HG02943 (cell line): ENCODE results near the gene UXT.
"Not testable (repeated sequence)": the region's sequence is repeated elsewhere in the genome, so short reads cannot be mapped to it uniquely, and the experiment has no call there.

Source experiments
- ATAC-seq: cut with Tn5 transposase; IDR thresholded peaks from one replicate; pipeline ENCODE4 v1.9.1; 2021; ENCODE audit warnings: mild to moderate bottlenecking, low read depth, moderate library complexity; ENCODE audit not compliant: unreplicated experiment

UXT gene, protein sequence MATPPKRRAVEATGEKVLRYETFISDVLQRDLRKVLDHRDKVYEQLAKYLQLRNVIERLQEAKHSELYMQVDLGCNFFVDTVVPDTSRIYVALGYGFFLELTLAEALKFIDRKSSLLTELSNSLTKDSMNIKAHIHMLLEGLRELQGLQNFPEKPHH

DNA sequence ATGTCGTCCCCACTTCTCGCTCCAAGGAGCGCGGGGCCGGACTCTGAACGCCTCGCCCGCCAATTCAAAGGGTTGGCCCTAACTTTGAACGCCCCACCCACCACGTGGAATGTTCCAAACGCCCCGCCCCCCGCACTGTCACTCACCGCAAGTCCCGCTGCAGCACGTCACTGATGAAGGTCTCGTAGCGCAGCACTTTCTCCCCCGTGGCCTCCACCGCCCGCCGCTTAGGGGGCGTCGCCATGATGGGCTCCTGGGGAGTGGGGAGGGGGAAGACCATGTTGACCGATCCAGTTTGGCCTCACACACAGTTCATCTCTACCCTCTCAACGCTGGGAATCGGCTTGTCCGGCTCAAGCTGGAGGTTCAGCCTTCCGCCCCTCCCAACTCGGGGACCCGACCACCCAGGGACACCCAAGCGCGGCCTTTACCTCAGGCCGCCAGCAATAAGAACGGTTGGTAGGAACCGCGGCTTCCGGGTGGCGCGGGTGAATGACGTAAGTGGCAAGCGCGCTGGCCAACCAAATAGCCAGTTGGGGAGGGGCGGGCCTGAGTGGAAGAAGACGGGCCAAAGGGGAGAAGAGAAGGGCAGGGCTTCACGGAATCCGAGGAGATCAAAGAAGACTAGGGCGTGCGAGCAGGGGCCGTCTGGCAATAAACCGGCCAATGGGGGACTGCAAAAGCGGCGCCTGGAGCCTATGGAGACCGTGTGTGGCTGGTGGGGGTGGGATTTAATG is at the start of gene UXT:
TSS of gene UXT (minus strand) at position 497 of the 737 bp plus-strand sequence. CDS start at position 244, 253 bp downstream.
- ATAC-seq: peak; percentile 80

GRCh38 chrX:47707031-47707780 is 48.2 kb upstream of the UXT start:
- ATAC-seq: no peak

DNA sequence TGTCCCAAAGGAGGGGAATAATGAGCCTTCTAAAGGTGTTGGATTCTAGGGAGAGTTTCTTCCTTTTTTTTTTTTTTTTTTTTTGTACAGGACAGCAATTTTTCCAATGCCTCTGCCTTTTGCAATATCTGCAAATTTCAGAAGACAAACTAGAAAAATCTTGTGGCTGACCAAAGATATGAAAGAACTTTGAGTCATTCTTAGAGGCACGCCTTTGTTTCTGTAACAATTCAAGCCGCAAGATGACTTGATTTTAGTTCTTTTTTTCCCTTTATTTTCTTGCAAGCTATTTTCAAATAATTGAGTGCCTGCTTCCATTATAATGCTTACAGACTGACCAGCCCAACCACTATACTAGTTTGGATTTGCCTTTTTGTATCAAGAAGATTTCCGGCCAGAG is 47.6 kb upstream of the UXT start:
- no peak for ATAC-seq

DNA sequence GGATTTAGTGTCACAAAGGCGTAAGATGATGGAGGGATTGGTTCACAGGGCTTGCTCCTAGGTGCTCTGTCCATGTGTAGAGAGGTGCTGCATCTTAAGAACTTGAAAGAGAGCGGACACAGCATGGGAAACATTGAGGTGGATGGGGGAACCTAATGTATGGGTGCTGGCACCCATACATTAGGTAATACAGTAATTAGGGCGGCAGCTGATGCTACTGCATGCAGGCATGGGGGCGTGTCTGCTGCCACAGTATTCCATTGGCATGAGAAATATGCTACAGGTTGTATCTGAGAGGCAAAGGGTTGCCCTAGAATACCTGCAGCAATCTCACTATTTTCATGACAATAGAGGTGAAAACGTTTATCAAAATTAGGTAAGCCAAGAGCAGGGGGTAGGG is 45.8 kb upstream of the UXT start:
- ATAC-seq: no peak

- ATAC-seq: no peak
Measured at GRCh38 chrX:47697181-47697580, 38.2 kb upstream of the UXT start.

- no peak for ATAC-seq
Measured at GRCh38 chrX:47690175-47690574, 31.2 kb upstream of the UXT start.

DNA sequence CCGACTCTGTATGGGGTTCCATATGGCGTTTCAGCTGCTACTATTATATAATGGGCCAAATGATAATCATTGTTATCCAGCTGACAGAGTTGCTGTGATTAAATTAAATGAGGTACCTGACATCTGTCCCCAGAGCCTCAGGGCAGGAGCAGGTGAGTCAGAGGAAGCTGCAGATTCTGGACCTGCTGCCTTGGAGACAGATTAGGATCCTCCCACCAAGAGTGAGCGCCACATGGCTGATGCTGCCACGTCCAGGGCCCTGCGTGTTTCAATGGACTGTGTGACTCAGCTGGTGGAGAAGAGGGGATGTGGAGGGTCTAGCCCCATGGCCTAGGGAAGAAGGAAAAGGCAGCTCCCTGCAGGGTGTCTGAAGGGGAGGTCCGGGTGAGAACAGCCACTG is 28.3 kb upstream of the UXT start:
- ATAC-seq: no peak

GRCh38 chrX:47683829-47684205 is 24.8 kb upstream of the UXT start:
- no peak for ATAC-seq

GRCh38 chrX:47683184-47683828 is 24.3 kb upstream of the UXT start:
- no peak for ATAC-seq

- ATAC-seq: not testable (repeated sequence)
Measured at GRCh38 chrX:47675959-47676859, 17.2 kb upstream of the UXT start.

DNA sequence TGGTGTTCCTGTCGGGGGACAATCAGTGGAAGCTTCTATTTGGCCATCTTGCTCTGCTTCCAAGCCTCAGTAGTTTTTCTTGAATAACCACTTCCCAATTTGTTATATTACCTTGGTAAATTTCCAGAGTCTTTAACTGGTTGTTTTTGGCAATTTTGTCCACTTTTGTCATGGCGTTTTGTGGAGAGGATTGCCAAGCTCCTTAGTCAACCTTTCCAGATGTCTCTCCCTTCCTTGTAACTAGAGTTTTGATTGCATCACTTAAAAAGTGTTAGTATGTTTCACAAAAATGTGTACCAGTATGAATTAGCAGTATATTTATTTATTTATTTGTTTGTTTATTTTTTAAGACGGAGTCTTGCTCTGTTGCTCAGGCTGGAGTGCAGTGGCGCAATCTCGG is 15.8 kb upstream of the UXT start:
- ATAC-seq: no peak

- not testable (repeated sequence) for ATAC-seq
Measured at GRCh38 chrX:47665797-47666196, 6.8 kb upstream of the UXT start.

DNA sequence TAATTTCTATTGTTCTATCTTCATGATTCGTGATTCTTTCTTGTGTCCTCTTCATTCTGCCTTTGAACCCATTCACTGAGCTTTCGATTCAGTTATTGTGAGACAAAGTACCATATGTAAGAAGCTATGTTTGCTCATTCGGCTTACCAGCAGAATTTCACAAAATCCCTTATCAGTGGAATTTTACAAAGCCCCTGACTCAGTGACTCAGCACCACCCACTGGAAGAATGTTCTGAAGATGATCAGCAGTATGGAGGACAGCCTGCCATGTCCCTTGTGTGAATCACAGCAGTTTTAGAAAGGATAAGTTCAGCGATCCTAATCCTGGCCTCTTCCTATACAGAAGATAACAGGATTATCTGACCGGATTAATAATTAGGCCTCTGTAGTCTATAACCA is 5.8 kb upstream of the UXT start:
- no peak for ATAC-seq

DNA sequence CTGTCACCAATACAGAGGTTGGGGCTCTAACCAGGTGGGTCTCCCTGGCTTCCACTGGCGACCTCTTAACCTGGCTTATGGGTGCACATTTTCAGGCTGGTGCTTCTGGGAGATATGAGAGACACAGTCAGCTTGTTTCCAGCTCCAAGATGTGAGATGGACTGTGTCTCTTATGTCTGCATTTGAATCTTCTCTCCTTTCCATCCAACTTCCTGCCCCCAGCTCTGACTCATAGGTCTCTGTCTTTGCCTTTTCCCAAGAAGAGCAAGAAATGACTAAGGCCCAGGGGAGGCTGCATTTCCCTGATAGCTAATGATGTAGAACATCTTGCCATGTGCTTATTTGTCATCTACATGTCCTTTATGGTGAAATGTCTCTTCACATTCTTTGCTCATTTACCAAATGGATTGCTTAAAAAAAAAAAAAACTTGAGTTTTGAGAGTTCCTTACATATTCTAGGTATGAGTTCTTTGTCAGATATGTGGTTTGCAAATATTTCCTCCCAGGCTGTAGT is 3.2 kb upstream of the UXT start:
- no peak for ATAC-seq

DNA sequence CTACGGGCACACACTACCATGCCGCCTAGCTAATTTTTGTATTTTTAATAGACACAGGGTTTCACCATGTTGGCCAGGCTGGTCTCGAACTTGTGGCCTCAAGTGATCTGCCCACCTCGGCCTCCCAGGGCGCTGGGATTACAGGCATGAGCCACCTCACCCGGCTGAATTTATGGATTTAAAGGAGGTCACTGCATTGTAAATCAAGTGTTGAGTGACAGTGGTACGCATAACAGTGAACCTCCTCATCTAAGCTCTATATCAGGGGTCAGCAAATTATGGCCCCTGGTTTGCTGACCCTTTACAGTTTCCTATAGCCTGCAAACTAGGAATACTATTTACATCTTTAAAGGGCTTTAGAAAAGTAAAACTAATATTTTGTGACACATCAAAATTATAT is 2.6 kb upstream of the UXT start:
- ATAC-seq: no peak

DNA sequence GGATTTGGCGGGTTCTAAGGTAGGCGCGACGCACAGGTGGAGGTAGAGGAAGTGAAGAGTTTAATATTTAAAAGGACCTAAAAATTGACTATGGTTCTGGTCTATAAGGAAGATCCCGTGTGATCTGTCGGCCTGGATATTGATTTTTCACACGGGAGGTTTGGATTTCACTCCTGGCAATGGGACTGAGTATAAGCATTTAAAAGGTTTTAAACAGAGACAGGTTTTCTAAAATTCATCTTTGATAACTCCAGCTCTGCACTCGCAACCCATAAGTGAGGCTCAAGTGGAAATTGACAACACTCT is 394 bp upstream of the UXT start:
- no peak for ATAC-seq

GRCh38 chrX:47658301-47658683 is 688 bp downstream of the UXT start:
- ATAC-seq: no peak

DNA sequence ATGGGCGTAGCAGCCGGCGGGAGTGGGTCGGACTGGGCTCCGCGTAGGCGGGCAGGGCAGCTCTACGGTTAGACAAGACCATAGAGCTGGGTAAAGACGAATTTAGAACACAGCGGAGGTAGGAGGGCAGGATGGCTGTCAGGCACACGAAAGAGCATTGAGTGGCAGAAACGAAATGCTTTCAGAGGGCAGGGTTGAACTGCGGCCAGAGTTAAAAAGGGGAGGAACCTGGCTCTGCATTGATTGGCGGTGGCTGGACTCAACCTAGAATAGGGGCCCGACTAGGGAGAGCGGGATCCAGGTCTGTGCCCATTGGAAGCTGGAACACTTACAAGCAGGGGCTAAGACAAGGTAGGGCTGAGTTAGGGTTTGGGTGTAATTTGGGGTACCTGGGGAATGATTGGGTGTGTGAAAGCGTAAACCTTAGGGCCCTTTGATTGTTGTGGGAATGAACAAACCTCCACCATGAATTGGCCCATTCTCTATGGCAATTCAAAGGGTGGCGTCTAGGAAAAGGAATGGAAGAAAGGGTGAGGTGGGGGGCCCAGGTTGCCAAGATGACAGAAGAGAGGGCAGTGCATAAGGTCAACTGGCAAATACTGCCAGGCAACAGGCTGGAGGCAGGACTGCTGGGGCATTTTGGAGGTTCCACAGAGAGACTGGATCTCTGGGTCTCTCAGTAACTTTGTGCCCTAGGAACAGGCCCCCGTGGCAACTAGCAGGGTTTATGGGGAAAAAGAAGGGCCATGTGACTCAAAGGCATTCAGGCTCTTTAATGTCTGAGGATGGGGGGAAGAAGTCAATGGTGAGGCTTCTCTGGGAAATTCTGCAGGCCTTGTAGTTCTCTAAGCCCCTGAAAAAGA is 7.7 kb downstream of the UXT start:
- ATAC-seq: no peak
